Endodermal cell (in vitro differentiated cells): ENCODE measurements around the gene IL4I1. TPM values are rescaled to one million over a fixed set of nuclear protein-coding genes. Genes with fewer than 3 reads are reported as not detected.

Experiments used
- DNase-seq: peaks from one replicate; pipeline ENCODE4 v3.0.0-alpha.2; 2017
- H3K27ac ChIP-seq: 2 replicates; pipeline ENCODE4 v1.5.1; 2013; ENCODE audit warnings: mild to moderate bottlenecking, low read depth, low read length, moderate library complexity
- H3K27me3 ChIP-seq: 2 replicates; pipeline ENCODE4 v1.6.1; 2013; ENCODE audit warnings: mild to moderate bottlenecking, low read length, moderate library complexity; ENCODE audit not compliant: insufficient read depth, control insufficient read depth, poor library complexity, severe bottlenecking
- H3K36me3 ChIP-seq: 2 replicates; pipeline ENCODE4 v1.7.0; 2013; ENCODE audit warnings: mild to moderate bottlenecking, low read length, moderate library complexity; ENCODE audit not compliant: control insufficient read depth, insufficient read depth
- H3K4me1 ChIP-seq: one replicate; pipeline ENCODE4 v1.7.0; 2013; ENCODE audit warnings: low read length; ENCODE audit not compliant: control insufficient read depth, insufficient read depth
- H3K4me3 ChIP-seq: 2 replicates; pipeline ENCODE4 v1.5.1; 2013; ENCODE audit warnings: mild to moderate bottlenecking, low read length, moderate library complexity
- H3K9ac ChIP-seq: 2 replicates; pipeline ENCODE4 v1.6.1; 2013; ENCODE audit warnings: mild to moderate bottlenecking, low read length, moderate library complexity; ENCODE audit not compliant: poor library complexity, severe bottlenecking; ENCODE audit errors: extremely low read depth
- H3K9me3 ChIP-seq: 2 replicates; pipeline ENCODE4 v1.6.1; 2013; ENCODE audit warnings: mild to moderate bottlenecking, low read length, moderate library complexity; ENCODE audit not compliant: control insufficient read depth
- H3K27ac Mint-ChIP-seq: 2 replicates; pipeline ENCODE4 v1.8.0; 2020; ENCODE audit warnings: mixed read lengths
- H3K27me3 Mint-ChIP-seq: 2 replicates; pipeline ENCODE4 v1.8.0; 2021; ENCODE audit warnings: mild to moderate bottlenecking, mixed read lengths; ENCODE audit not compliant: insufficient read depth
- H3K36me3 Mint-ChIP-seq: 2 replicates; pipeline ENCODE4 v1.8.0; 2020; ENCODE audit warnings: low read depth, mixed read lengths
- H3K4me1 Mint-ChIP-seq: 2 replicates; pipeline ENCODE4 v1.8.0; 2020; ENCODE audit warnings: mixed read lengths
- H3K4me3 Mint-ChIP-seq: 2 replicates; pipeline ENCODE4 v1.8.0; 2020; ENCODE audit warnings: mild to moderate bottlenecking, moderate library complexity, mixed read lengths
- H3K9me3 Mint-ChIP-seq: 2 replicates; pipeline ENCODE4 v1.8.0; 2020; ENCODE audit warnings: mild to moderate bottlenecking, mixed read lengths
- WGBS, 2 experiments: methylation state at CpG; one replicate each; pipeline versions ENCODE4 v1.1.5 to v1.1.7; 2013; ENCODE audit warnings: missing lambda C conversion rate in 2 of 2, mixed read lengths in 1 of 2; ENCODE audit not compliant: insufficient coverage in 1 of 2, insufficient read length in 1 of 2; 5-methylcytosine and 5-hydroxymethylcytosine counted together
- total RNA-seq, 2 donors: library from RNA; stranded (reverse); fragmentation: NEBNext Ultra II Directional in 1 of 2; extraction: Animal tissue kit (Norgen Biotek cat#: 25700) in 1 of 2; gene quantifications; 2 replicates in 1 of 2; 3 replicates in 1 of 2; pipeline ENCODE4 v1.2.1, GENCODE V29; 2021
- TF ChIP-seq, protein P1 (sequence below): fragments of 200-600 bp; sonication (generic); conservative IDR thresholded peaks from 2 replicates; pipeline ENCODE4 v1.5.0; 2021; ENCODE audit warnings: antibody characterized with exemption, mild to moderate bottlenecking

Gene IL4I1
- total RNA-seq, 2 donors from 2014 or later: 0.97 TPM; not detected in 1

DNA sequence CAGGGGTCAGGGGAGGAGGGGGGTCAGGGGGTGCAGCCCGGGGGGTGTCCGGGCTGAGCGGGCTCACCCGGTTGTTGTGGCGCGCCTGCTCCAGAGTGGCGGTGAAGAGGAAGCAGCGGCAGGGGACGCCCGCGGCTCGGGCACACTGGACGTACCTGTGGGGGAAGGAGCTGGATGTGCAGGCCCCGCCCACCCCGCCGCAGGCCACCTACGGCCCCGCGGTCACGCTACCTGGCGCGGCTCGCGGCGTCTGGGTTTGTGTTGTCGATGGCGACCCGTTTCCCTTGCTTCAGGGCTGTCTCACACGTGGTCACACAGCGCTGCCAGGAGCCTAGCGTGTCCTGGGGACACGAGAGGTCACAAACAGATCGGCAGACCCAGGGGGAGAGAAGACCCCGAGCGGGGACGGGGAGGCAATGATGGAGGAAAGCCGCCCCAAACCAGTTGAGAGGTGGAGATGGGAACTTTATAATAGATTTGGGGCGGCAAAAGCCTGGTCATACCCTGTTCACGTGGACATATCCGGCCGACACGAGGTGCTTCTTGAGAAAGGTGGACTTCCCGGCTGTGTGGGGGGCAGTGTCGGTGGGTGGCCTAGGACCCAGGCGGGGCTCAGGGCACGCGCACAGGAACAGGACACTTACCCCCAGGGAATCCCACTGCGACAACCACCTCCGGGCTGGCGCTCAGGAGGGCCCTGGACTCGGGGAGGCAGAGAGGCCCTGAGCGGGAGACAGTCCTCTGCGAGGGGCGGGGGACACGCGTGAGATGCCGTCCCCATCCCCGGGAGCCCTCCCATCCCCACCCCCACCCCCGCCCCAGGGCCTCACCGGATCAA is 34.9 kb downstream of the IL4I1 start:
- TF ChIP-seq, protein P1, sequence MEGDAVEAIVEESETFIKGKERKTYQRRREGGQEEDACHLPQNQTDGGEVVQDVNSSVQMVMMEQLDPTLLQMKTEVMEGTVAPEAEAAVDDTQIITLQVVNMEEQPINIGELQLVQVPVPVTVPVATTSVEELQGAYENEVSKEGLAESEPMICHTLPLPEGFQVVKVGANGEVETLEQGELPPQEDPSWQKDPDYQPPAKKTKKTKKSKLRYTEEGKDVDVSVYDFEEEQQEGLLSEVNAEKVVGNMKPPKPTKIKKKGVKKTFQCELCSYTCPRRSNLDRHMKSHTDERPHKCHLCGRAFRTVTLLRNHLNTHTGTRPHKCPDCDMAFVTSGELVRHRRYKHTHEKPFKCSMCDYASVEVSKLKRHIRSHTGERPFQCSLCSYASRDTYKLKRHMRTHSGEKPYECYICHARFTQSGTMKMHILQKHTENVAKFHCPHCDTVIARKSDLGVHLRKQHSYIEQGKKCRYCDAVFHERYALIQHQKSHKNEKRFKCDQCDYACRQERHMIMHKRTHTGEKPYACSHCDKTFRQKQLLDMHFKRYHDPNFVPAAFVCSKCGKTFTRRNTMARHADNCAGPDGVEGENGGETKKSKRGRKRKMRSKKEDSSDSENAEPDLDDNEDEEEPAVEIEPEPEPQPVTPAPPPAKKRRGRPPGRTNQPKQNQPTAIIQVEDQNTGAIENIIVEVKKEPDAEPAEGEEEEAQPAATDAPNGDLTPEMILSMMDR: no peak
- Mint-ChIP-seq H3K36me3 (peaks cover 59% of the 10 kb centered on the region), H3K4me1 (peaks cover 9% of the 10 kb centered on the region), H3K27me3 (no peaks in the 10 kb centered on the region), H3K9me3 (no peaks in the 10 kb centered on the region), H3K4me3 (no peak overlapping the region), H3K27ac (no peak overlapping the region)
- Histone ChIP-seq H3K9ac (no peak overlapping the region), H3K27ac (no peak overlapping the region), H3K4me3 (no peak overlapping the region), H3K27me3 (no peaks in the 10 kb centered on the region), H3K9me3 (no peaks in the 10 kb centered on the region), H3K4me1 (no peaks in the 10 kb centered on the region), H3K36me3 (peaks cover 53% of the 10 kb centered on the region)
- 93 to 96% methylated on average over 38 to 55 of the region's 60 CpGs for WGBS, 2 experiments
- DNase-seq: no peak

DNA sequence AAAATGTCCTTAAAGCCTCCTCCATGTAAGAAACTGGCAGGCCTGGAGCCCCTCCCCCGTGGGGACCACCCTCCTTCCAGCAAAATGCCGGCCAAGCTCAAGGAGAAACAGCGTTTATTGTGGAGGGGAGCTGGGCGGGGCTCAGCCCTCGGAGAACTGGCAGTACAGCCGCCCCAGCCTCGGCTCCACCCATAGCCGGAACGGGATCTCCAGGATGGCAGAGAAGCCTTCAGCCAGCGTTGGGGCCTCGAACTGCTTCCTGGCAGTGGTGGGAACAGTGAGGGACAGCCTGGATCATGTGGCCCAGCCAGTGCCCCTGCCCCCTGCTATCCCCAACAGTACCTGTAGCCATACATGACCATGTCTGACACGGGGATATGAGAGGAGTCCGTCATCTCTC is 35.6 kb downstream of the IL4I1 start:
- H3K4me1 Mint-ChIP-seq: peaks cover 4% of the 10 kb centered on the region
- H3K9me3 Mint-ChIP-seq: no peaks in the 10 kb centered on the region
- peak; percentile 77 for DNase-seq
- H3K4me3 Mint-ChIP-seq: no peak overlapping the region
- no peaks in the 10 kb centered on the region for H3K27me3 Mint-ChIP-seq
- WGBS, 2 experiments: 87 to 88% methylated on average over 9 to 13 of the region's 13 CpGs
- H3K4me1 ChIP-seq: no peaks in the 10 kb centered on the region
- peak overlapping the region; percentile 38 for H3K27ac ChIP-seq
- peaks cover 56% of the 10 kb centered on the region for H3K36me3 Mint-ChIP-seq
- no peak overlapping the region for H3K4me3 ChIP-seq
- H3K27me3 ChIP-seq: no peaks in the 10 kb centered on the region
- H3K9ac ChIP-seq: no peak overlapping the region
- peaks cover 60% of the 10 kb centered on the region for H3K36me3 ChIP-seq
- TF ChIP-seq, protein P1: no peak
- H3K9me3 ChIP-seq: no peaks in the 10 kb centered on the region
- peak overlapping the region; percentile 75 for H3K27ac Mint-ChIP-seq

DNA sequence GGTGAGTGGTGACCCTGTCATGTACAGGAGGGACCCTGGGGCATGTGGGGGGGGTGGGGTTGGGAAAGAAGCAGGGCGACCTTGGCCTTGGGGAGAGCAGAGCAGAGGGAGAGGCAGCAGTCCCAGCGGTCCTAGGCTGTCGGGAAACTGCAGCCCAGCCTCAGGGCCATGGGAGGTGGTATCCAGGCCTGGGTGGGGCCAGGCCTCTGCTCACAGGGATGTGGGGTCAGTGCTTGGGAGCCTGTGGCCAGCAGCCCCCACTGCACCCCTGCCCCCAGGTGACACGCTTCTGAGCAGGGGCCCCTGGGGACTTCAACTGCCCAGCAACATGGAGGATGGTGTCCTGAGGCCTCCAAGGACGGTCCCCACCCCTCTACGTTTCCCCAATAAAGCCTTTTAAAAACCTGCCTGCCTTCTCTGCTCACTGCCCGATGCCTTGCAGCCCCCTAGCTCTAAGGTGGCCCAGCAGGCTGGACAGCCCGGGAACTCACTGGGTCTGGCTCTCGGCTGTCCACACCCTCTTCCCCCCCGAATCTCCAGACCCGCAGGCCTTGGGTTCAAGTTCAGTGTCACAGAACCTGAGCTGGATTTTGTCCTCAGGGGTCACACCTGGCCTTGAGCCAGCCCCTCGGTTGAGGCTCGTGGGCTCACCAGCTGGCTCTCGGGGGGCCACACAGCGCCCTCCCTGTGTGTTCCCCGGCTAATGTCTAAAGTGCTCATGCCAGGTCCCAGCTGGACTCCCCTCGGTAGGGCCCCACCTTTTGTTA is 36.2 kb downstream of the IL4I1 start:
- TF ChIP-seq, protein P1: no peak
- Histone ChIP-seq H3K36me3 (peaks cover 66% of the 10 kb centered on the region), H3K4me3 (no peak overlapping the region), H3K27ac (peak overlapping the region; percentile 38), H3K27me3 (no peaks in the 10 kb centered on the region), H3K9ac (no peak overlapping the region), H3K4me1 (no peaks in the 10 kb centered on the region), H3K9me3 (no peaks in the 10 kb centered on the region)
- H3K27me3 Mint-ChIP-seq: no peaks in the 10 kb centered on the region
- 90 to 92% methylated on average over 8 to 17 of the region's 17 CpGs for WGBS, 2 experiments
- H3K9me3 Mint-ChIP-seq: no peaks in the 10 kb centered on the region
- H3K4me1 Mint-ChIP-seq: no peaks in the 10 kb centered on the region
- H3K36me3 Mint-ChIP-seq: peaks cover 56% of the 10 kb centered on the region
- DNase-seq: no peak
- no peak overlapping the region for H3K4me3 Mint-ChIP-seq
- H3K27ac Mint-ChIP-seq: peak overlapping the region; percentile 75
